Esophagus squamous epithelium (tissue), 4 donors: ENCODE results near the gene RYR3.

Experiments
- CTCF ChIP-seq, 6 experiments: fragments of 450-650 bp in 4 of 6; fragments of 200-600 bp in 2 of 6; sonication (generic) in 2 of 6; IDR thresholded peaks; one replicate each; pipeline ENCODE4 v1.5.1; 2016 to 2019; ENCODE audit warnings: antibody characterized with exemption in 6 of 6, mild to moderate bottlenecking in 4 of 6, moderate library complexity in 4 of 6
- POLR2A ChIP-seq, 4 donors: fragments of 450-650 bp; IDR thresholded peaks; one replicate each; pipeline ENCODE4 v1.6.1; 2017; ENCODE audit warnings: antibody characterized with exemption in 4 of 4, mild to moderate bottlenecking in 4 of 4, moderate library complexity in 3 of 4

- no peak for TF ChIP-seq CTCF (IDR thresholded peaks at IDR 0.05)
- TF ChIP-seq POLR2A (IDR thresholded peaks at IDR 0.05) = no peak
Observed at GRCh38 chr15:33636958-33637357, 326.2 kb downstream of the RYR3 start.
